Retinal pigment epithelial cell (primary cell): Measurements from ENCODE around the gene KIF5A.

Source experiments
- DNase-seq: peaks from one replicate; pipeline ENCODE4 v3.0.0-alpha.2; 2010; ENCODE audit warnings: low read depth
- H3K4me3 ChIP-seq: 2 replicates; pipeline ENCODE4 v1.5.1; 2011; ENCODE audit warnings: mild to moderate bottlenecking, low read length, control low read depth, moderate library complexity
- TF ChIP-seq, protein P1 (sequence below): conservative IDR thresholded peaks from 2 replicates; pipeline ENCODE4 v1.5.1; 2011; ENCODE audit warnings: low read depth, low read length, control low read depth, inconsistent platforms

The KIF5A gene

DNA sequence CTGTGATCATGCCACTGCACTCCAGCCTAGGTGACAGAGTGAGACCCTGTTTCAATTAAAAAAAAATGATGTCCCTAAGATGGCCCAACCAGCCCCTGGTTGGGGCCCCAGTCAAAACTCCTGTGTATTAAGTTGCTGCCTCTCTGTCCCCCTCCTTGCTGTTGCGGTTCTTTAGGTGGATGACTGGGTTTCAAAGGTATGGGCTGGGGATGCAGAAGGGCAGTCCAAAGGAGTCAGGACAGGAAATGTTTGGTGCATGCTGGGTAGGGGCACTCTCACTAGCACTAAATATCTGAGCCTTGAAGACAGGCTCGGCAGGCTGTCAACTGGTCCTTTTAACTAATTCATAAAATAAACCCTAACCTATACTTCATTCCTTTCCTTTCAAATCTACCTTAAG lies 29.2 kb downstream of the KIF5A start:
- TF ChIP-seq, protein P1, sequence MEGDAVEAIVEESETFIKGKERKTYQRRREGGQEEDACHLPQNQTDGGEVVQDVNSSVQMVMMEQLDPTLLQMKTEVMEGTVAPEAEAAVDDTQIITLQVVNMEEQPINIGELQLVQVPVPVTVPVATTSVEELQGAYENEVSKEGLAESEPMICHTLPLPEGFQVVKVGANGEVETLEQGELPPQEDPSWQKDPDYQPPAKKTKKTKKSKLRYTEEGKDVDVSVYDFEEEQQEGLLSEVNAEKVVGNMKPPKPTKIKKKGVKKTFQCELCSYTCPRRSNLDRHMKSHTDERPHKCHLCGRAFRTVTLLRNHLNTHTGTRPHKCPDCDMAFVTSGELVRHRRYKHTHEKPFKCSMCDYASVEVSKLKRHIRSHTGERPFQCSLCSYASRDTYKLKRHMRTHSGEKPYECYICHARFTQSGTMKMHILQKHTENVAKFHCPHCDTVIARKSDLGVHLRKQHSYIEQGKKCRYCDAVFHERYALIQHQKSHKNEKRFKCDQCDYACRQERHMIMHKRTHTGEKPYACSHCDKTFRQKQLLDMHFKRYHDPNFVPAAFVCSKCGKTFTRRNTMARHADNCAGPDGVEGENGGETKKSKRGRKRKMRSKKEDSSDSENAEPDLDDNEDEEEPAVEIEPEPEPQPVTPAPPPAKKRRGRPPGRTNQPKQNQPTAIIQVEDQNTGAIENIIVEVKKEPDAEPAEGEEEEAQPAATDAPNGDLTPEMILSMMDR: no peak
- no peak overlapping the region for H3K4me3 ChIP-seq
- DNase-seq: no peak

DNA sequence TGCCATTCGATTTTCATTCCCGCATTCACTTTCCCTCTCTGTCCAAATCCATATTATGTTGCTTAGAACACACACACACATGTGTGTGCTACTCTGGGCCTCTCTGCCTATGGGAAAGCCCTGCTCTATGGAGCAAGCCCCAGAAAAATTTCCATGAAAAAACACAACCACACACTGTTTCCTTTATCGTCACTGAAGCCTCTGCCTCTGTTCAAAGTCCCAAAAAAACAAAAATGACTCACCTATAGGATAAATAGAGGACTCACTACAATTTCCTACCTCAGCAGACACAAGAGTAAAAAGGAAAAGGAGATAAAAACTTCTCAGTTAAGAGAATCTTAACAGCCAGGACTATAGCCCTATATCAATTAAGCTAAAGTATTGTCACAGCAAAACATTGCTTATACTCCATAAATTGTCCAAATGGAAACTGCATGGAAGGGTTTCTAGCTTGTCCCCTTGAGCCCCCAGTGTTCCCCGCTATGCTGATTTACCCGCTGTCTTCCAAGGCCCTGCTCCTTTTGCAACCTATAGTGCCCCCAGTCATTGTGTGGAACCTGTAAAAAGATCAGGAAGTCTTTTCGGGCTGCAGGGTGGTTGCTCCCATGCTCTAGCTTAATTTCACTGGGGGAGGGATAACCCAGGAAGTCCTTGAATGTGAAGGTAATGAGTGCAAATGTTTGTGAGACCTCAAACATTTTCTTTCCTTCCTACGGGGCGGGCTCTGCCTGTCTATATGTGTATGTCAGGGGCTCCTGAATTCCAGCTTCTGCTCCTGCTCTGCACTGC lies 30.0 kb downstream of the KIF5A start:
- DNase-seq: no peak
- H3K4me3 ChIP-seq: no peak overlapping the region
- TF ChIP-seq, protein P1: no peak

DNA sequence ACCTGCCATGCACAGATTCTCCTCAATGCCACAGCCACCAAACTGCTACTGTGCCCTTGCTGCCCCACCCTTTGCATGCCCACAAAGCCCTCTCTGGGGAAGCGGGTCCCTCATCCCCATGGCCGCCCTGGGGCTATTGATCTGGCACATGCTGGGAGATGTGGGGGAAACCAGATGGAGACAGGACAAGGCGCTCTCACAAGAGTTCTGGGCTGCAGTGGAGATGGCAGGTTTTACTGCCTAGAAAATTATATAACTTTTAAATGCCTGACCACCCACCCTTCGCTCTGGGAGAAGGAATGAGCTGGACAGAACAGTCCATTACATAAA lies 30.6 kb downstream of the KIF5A start:
- TF ChIP-seq, protein P1: no peak
- DNase-seq: no peak

DNA sequence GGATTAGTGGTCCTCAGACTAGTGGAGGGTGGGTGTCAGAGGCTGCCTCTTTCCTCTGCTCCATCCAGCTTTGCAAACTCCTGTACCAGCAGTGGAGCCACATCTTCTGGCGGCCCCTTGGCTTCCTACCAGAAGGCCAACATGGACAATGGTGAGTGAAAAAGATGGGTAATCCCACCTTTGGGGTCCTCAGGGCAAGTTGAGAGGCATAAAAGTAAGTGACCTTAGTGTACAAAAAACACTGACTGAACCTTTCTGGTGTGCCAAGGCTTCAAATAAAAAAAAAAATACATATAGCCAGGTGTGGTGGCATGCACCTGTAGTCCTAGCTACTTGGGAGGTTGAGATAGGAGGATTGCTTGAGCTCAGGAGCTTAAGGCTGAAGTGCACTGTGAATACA lies 32.0 kb downstream of the KIF5A start:
- TF ChIP-seq, protein P1: no peak
- no peak for DNase-seq
- H3K4me3 ChIP-seq: no peak overlapping the region

More for the DNA sequence above, 30.6 kb downstream of the KIF5A start:
- H3K4me3 ChIP-seq: no peak overlapping the region

DNA sequence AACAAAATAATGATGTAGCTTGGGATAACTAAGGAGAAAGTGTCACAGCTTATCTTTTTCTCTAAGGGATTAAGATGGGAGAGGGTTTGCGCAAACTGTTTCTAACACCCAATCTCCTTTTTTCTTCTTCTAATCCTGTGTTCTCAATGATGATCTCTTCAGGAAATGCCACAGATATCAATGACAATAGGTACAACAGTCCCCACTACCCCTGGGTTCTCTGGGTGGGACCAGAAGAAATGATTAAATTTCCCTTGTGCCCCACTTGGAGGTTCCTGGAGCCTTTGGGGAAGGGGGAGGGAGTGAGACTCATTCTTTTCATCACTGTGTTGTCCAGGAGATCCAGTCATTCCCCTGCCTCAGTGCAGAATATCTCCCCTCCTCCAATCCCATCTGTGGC lies 32.6 kb downstream of the KIF5A start:
- H3K4me3 ChIP-seq: no peak overlapping the region
- TF ChIP-seq, protein P1: no peak
- no peak for DNase-seq

DNA sequence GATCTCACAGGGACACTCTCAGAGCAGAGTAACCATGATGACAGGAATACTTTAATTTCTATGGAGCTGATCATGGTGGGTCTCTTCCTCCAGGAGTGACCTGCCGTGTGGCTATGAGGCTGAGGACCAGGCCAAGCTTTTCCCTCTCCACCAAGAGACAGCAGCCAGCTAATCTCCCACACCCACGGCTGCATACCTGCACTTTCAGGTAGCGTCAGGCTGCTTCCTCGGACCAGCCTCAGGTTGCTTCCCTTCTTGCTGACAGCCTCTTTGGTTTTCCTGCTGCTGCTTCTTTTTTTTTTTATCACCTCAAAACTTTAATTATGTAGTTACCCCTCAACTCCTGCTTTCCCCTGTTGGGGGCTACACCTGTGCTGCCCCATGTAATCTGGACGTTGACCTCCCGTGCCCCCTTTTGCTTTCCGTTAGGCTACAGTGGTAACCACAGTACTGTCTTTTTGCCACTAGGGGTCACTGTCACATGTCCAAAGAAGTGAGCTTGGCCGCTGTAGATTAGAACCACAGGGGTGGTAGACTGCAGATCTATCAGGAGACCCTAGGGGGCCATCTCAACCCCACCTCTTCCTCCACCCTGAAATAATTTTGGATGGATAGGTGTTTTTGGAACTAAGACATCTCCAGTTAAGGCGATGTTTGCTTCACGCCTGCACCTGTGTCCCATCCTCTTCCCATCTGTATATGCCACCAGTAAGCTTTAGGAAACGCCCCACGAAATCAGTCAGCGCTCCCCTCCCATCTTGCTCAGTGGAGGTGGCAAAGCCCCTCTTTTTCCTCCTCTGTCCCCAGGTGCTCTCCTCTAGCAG lies 33.4 kb downstream of the KIF5A start:
- peak; percentile 44 for DNase-seq
- H3K4me3 ChIP-seq: no peak overlapping the region
- TF ChIP-seq, protein P1: peak; percentile 96
